ENCODE data around the gene RHCG. TPM values are rescaled to one million over a fixed set of nuclear protein-coding genes. Genes with fewer than 3 reads are reported as not detected.

The RHCG gene
- total RNA-seq, 1 experiment from 2014 or later = not detected

DNA sequence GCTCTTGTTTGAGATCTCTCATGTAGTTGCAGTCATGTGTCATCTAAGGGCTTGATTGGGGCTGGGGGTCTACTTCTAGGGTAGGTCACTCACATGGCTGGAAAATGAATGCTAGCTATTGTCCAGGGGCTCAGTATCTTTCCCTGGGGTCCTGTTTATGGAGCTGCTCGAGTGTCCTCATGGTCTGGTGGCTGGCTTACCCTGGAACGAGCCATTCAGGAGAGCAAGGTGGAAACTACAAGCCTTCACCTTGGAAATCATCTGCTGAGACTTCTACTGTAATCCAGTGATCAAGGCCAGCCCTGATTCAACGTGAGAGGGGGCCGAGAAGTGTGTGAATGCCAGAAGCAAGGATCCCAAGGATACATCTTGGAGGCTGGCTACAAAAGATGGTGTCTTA is 16.2 kb upstream of the RHCG start:
- no peak for DNase-seq (ENCODE audit: low read depth)
- in situ Hi-C loops (cut with HindIII; ENCODE audit: low pct_unique_long_range_greater_than_20kb, low sequenced_read_pairs) = no loop called here

DNA sequence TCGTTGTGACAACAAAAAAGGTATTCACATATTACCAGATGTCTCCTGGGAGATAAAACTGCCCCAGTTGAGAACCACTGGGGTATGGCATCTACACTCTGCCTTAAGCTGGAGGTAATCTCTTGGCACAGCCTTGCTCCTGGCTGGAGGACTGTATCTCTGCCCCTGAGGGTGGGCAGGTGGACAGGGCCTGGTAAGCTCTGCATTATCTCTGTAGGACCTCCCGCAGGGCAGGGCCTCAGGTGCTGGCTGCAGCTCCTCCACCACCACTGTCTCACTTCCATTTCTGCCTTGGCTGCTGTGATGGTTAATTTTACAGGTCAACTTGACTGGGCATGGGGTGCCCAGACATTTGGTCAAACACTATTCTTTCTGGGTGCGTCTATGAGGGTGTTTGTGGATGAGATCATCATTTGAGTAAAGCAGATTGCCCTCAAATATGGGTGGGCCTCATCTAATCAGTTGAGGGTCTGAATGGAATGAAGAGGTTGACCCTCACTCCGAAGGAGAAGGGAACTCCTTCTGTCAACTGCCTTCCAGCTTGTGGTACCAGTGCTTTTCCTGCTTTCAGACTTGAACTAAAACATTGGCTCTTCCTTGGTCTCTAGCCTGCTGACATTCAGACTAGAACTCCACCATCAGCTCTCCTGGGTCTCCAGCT is 9.8 kb upstream of the RHCG start:
- no peak for DNase-seq (ENCODE audit: low read depth)

DNA sequence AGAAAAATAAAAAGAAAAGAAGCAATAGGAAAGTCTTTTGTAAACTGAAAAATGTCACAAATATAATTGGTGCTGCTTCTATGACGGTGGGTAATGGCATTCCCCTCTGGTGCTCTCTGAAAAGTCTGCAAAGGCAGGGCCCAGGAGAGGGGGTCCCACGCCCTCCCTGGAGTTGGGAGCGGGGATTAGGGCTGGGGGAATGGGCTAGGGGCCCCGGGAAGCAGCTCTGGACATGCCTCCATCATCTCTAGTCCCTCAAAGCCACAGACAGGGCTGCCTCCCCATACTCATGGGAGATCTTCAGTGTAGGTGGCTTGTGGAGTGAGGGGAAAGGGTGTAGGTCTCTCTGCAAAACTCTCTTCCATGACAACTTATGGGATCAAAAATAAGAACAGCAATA is 7.8 kb upstream of the RHCG start:
- no peak for DNase-seq (ENCODE audit: low read depth)
- in situ Hi-C loops (cut with HindIII; ENCODE audit: low pct_unique_long_range_greater_than_20kb, low sequenced_read_pairs) = no loop called here

More for the DNA sequence above, 9.8 kb upstream of the RHCG start:
- in situ Hi-C loops (cut with HindIII; ENCODE audit: low pct_unique_long_range_greater_than_20kb, low sequenced_read_pairs) = no loop called here

DNA sequence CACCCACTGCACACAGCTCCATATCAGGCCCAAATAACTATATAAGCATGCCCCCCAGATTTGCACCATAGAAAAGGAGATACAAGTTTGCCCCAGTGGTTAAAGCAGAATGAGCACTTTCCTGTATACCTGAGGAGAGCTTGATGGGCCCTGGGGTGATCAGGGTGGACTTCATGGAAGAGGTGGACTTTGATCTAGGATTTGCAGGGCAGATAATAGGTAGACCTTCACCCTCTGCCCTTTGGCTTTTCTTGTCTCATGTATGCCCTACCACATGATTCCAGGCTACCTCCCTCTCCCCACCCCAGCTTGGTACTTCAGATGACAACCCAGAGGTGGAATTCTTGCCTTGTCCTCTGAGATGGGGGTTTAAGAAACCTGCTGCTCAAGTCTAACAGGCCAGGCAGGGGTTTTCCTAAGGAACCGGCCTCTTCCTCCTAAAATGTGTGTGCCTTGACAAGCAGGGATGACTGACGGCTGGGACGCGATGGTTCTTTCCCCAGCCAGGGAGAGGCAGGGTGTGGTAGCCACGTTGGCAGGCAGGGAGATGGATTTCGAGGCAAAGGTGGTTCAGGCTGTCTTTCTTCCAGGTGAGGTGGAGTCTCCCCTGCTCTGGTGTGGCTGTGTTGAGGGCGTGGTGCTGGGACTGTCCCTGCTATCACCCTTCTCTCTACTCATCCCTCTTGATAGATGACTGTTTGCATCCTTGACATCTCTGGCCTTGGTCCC is 6.6 kb upstream of the RHCG start:
- DNase-seq (ENCODE audit: low read depth) = no peak
- in situ Hi-C loops (cut with HindIII; ENCODE audit: low pct_unique_long_range_greater_than_20kb, low sequenced_read_pairs) = no loop called here

DNA sequence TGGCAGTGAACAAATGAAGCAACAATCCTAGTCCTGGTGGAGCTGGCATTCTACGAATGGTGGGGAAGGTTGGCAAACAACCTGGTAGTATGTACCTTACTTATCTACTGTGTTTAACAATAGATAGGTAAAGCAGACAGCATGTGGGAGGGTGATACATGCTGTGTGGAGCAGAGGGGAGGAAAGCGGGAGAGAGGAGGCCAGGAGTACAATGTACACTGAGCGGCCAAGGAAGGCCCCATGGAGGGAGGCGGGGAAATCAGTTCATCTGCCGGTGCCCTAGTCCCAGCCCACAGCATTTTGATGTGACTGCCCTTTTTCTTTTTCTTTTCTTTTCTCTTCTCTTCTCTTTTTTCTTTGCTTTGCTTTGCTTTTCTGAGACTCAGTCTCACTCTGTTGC is 5.3 kb upstream of the RHCG start:
- no peak for DNase-seq (ENCODE audit: low read depth)
- in situ Hi-C loops (cut with HindIII; ENCODE audit: low pct_unique_long_range_greater_than_20kb, low sequenced_read_pairs) = no loop called here

DNA sequence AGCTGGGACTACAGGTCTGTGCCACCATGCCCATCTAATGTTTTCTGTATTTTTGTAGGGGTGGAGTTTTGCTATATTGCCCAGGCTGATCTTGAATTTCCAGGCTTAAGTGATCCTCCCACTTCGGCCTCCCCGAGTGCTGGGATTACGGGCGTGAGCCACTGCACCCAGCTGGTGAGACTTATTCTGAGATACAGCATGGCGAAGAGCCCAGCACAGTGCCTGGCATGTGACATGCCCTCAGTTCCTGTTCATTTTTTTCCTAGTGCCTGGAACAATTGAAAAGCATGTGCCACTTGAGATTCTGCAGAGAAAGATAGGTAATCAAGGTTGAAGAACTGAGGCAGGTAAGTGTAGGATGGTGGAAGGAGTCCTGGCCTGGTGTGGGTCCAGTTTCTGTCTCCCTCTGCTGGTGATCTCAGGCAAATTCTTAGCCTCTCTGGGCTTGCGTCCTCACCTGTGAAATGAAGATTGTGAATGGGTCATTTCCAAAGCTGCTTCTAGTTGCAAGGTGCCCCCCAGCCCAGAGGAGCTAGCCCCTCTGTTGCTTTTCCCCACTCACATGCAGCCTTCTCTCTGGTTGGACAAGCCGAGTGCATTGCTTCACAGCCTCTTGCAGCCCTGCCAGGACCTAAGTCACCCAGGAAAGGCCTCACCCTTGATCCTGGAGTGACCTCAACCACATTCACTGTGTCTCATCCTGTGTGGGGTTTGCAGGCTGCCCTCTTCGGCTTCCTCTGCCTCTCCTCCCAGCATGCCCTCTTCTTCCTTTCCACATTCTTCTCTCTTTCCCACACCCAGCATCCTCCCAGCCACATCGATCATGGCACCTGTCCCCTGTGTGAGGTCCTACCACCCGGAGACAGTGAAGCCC is 4.3 kb upstream of the RHCG start:
- no peak for DNase-seq (ENCODE audit: low read depth)
- in situ Hi-C loops (cut with HindIII; ENCODE audit: low pct_unique_long_range_greater_than_20kb, low sequenced_read_pairs) = no loop called here

DNA sequence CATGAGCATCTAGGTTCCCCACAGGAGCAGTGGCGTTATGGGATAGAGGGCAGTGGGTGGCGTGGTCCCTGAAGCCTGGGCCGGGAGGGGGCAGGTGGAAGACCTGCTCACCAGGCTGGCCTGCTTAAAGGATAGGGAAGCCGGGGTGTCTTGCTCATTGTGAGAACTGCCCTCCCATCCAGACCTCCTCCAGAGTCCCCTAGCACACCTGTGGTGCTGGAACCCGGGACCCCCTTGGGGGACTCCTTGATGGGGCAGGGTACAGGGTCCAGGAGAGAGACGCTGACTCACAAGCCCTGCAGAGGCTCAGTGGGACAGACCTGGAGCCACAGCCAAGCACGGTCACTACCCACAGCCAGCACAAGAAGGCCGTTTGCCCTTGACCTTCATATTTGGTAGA is 2.8 kb upstream of the RHCG start:
- in situ Hi-C loops (cut with HindIII; ENCODE audit: low pct_unique_long_range_greater_than_20kb, low sequenced_read_pairs) = no loop called here
- no peak for DNase-seq (ENCODE audit: low read depth)

DNA sequence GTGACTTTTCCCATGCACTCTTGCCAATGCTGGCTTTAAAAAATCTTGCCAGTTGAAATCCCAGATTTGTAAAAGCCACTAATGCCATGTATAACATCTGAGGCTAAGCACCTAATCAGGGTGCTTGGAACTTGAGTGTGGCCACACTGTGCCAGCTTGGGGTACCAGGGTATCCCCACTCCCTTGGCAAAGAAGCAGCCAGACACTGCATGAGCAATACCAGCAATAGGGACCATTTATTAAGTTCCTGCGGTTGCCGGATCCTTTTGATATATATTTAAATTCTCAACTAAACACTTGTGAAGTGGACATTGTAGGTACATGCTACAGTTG is 2.2 kb upstream of the RHCG start:
- in situ Hi-C loops (cut with HindIII; ENCODE audit: low pct_unique_long_range_greater_than_20kb, low sequenced_read_pairs) = no loop called here

DNA sequence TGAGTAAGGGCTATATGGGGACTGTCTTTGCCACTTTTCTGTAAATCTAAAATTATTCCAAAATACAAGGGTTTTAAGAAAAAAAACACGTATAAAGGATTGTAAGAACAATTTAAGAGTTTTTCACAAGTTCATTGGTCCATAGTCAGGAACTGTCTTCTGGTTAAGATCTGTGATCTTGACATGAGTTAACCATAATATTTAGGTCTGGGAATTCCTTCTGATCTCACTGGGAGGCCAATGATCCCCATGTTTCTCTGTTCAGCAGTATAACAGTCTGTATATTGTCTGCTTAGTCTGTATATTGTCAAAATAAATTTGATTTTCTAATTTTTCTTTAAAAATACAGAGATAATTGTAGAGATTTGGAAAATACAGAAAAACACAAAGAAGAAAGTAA is 848 bp upstream of the RHCG start:
- DNase-seq (ENCODE audit: low read depth) = no peak
- in situ Hi-C loops (cut with HindIII; ENCODE audit: low pct_unique_long_range_greater_than_20kb, low sequenced_read_pairs) = no loop called here

More for the DNA sequence above, 2.2 kb upstream of the RHCG start:
- no peak for DNase-seq (ENCODE audit: low read depth)

DNA sequence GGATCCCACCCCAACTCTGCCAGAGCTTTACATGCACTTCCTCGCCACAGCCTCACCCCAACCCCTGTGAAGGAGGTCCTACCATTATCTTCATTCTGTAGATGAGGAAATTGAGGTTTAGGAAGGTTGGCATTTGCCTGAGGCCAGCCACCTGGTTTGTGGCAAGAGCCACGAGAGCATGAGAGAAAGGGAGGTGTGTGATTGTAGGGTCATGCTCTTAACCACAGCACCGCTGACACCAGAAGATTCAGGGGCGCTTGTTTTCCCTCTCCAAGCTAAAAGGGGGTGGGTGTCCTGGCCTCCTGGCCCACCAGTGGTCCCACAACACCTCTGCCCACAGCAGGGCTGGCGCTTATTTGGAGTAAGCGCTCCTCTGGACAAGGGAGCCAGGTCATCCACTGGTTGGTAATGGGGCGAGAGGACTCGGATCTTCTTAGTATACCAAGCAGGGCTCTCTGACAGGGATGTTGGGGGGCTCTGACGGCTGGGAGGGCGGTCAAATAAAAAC is 691 bp downstream of the RHCG start:
- DNase-seq (ENCODE audit: low read depth) = no peak
- in situ Hi-C loops (cut with HindIII; ENCODE audit: low pct_unique_long_range_greater_than_20kb, low sequenced_read_pairs) = no loop called here

DNA sequence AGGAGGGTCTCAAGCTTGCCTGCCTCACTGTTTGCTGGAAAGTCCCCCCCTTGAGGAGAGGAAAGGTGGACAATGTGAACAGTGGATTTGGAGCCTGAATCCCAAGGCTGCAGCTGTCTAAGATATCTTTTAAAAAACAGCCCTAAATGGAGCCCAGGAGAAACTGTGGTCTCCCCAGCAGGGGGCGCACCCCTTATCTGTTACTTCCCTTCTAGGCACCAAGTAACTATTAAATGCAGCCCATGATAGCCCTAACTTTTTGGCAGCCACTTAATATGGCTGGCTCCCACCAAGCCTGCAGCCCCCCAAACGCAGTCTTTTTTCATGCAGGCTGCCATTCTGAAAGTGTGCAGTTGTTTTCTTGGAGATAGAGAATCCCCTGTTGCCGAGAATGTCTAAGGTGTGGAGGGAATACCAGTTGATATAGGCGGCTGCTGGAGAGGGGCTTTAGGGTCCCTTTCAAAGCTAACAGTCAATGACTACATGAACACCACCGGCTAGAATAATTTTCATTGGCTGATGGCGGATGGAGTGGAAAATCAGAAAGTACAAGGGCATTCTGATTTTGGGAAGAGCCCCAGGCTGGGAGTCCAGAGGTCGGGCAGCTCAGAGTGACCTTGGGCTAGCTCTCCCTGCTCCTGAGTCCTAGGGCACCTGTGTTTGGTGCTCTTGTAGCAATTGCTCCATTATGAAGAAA is 1.3 kb downstream of the RHCG start:
- DNase-seq (ENCODE audit: low read depth) = no peak
- in situ Hi-C loops (cut with HindIII; ENCODE audit: low pct_unique_long_range_greater_than_20kb, low sequenced_read_pairs) = no loop called here

DNA sequence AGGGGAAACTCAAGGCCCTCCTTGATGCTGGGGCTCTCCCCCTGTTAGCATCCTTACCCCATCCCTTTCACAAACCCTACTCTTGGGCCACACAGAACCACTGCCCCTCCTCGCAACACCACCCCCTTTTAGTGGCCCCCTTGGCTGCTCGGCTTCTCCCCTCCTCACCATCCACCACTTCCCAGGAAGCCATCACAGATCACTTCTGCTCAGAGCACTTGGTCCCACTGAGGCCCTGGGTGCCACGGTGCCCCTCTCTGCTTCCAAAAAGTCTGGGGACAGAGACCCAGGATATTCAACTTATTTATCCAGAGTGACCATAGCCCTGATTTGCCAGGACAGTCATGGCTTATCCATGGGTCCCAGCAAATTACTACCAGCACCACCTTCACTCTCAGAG is 2.4 kb downstream of the RHCG start:
- in situ Hi-C loops (cut with HindIII; ENCODE audit: low pct_unique_long_range_greater_than_20kb, low sequenced_read_pairs) = no loop called here
- no peak for DNase-seq (ENCODE audit: low read depth)

DNA sequence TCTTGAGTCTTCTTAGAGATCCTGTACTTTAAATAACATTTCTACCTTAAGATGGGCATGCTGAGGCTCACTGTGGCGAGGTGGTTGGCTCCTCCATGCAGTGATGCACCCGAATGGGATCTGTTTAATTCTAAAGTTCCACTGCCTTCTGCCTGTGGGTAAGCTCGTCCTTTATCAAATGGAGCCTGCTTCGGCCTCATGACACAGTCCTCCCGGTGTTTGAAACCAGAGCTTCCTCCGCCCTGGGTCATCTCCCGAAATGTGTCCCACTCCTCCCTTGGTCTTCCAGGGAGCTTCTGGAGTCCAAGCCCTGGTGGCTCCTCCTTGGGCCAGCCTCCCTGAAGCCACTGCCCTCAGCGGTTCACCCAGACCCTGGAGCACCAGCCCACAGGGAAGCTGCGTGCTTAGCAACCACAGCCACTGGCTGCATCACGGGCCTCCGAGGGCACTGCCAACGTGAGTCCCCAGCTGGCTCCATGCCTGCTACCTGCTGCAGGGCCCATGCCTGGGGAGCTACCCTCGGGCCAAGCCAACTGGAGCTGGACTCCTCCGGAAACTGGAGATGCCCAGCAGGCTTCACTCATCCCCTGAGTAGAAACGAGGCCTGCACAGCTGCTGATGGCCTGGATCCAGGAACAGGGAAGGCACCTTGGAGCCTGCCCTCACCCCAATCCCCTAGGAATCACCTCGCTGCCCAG is 3.3 kb downstream of the RHCG start:
- in situ Hi-C loops (cut with HindIII; ENCODE audit: low pct_unique_long_range_greater_than_20kb, low sequenced_read_pairs) = no loop called here
- no peak for DNase-seq (ENCODE audit: low read depth)

DNA sequence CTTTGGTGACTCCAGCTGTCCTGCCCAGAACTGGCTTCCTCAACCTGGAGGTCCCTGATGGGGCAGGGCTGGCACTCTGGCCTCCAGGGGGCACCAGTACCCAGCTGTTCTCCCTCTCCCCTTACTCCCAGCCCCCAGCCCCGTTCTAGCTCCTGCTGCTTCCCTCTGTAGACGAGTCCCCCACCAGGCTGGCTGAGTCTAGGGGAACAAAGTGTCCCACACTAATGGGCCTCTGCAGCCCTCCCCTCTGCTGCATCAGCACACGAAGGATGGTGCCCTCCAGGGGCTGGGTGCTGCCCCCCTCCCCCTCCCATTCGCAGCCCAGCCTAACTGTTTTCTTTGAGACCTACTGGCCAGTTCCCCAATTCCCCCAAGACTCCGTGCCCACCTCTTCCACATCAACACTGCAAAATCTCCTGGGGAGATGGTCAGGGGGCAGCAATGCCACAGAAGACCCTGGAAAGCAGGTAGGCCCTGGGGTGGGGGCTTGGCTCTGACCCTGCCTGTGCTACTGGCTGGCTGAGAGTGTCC is 4.2 kb downstream of the RHCG start:
- no peak for DNase-seq (ENCODE audit: low read depth)
- in situ Hi-C loops (cut with HindIII; ENCODE audit: low pct_unique_long_range_greater_than_20kb, low sequenced_read_pairs) = no loop called here

DNA sequence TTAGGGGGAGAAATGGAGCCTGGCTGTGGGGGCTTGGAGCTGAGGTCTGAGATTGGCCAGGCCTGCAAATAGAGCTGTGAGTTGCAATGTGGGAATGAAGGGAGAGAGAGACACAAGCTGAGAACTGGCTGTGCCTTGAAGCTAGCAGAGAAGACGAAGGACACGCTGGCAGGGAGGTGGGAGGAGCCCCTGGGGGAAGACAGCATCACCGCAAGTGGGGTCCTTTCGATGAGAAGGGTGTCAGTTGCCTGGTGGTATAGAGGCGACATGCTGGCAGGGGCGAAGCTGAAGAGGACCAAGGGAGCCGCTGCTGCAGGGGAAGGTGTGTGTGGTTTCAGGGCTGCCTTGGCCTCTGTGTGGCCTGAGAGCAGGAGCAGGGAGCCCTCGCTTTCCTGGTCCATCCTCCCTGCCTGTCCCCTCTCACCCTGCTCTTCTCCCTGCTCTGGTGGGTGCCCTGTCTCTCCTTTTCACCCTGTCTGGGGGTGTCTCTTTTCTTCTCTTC is 5.5 kb downstream of the RHCG start:
- in situ Hi-C loops (cut with HindIII; ENCODE audit: low pct_unique_long_range_greater_than_20kb, low sequenced_read_pairs) = no loop called here
- no peak for DNase-seq (ENCODE audit: low read depth)

DNA sequence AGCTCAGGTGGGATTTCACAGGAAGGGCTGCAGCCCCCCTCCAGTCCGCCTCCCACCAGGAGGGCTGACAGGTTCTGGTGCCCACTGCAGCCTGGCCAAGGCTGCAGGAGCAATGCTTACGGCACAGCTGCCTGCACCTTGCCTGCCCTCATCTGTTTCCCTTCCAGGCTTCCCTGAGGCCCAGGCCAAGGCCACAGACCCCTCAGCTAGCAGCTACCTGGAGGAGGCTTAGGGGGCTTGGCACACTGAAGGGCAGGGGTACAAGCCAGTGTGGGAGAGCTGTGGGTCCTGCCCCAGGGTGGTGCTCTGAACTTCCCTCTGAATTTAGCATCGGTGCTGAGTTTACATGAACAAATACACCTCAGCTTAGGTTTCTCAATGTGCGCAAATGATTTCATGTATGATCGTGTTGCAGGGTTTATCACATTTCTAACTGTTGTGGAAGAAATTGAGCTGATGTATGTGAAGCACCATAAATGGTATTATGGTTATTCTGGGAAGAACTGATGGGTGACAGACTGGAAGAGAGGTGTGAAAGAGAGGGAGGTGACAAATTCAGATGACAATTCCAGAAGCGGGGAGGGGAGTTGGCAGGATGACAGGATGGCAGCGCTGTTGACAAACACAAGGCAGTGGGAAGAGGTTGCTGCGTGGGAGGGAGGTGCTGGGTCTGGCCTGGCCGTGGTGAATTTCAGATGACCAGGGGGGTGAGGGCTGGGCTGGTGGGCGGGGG is 6.1 kb downstream of the RHCG start:
- in situ Hi-C loops (cut with HindIII; ENCODE audit: low pct_unique_long_range_greater_than_20kb, low sequenced_read_pairs) = no loop called here
- no peak for DNase-seq (ENCODE audit: low read depth)

DNA sequence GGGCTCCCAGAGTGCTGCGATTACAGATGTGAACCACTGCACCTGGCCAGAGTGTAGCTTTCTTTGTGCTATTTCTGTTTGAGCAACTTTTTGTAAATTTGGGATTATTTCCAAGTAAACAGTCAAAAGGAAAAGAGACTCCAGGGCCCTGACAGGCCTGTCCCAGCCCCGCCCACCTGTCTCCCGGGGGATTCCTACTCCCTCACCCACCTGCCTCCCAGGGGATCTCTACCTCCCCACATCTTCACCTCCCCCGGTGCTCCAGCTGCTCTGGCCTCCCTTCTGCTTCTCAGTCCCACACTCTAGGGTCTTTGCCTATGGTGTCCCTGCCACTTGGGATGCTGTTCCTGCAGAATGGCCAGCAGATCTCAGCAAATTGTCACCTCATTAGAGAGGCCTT is 7.0 kb downstream of the RHCG start:
- in situ Hi-C loops (cut with HindIII; ENCODE audit: low pct_unique_long_range_greater_than_20kb, low sequenced_read_pairs) = no loop called here
- DNase-seq (ENCODE audit: low read depth) = no peak

Measured in Caki2 (cell line).